Ishikawa (cell line): ENCODE data around the gene AHNAK2.
A peak's percentile ranks its signal among the peaks of the same experiment; 100 is the strongest.

ENCODE experiments used
- CEBPB ChIP-seq: IDR thresholded peaks from 2 replicates; pipeline ENCODE4 v1.6.1; 2012
- CREB1 ChIP-seq: IDR thresholded peaks from 2 replicates; pipeline ENCODE4 v1.6.1; 2012; ENCODE audit warnings: low read depth
- EGR1 ChIP-seq: IDR thresholded peaks from 2 replicates; pipeline ENCODE4 v1.6.1; 2012
- EP300 ChIP-seq: IDR thresholded peaks from 2 replicates; pipeline ENCODE4 v1.6.1; 2012; ENCODE audit warnings: borderline replicate concordance
- FOXM1 ChIP-seq: IDR thresholded peaks from 2 replicates; pipeline ENCODE4 v1.6.1; 2012; ENCODE audit warnings: low read depth, borderline replicate concordance
- MAX ChIP-seq: IDR thresholded peaks from 2 replicates; pipeline ENCODE4 v1.6.1; 2012
- NFIC ChIP-seq: IDR thresholded peaks from 2 replicates; pipeline ENCODE4 v1.6.1; 2012
- RAD21 ChIP-seq: IDR thresholded peaks from 2 replicates; pipeline ENCODE4 v1.6.1; 2012; ENCODE audit warnings: low read depth
- REST ChIP-seq: IDR thresholded peaks from 2 replicates; pipeline ENCODE4 v1.6.1; 2012; ENCODE audit warnings: low read depth, mild to moderate bottlenecking
- TAF1 ChIP-seq: IDR thresholded peaks from 2 replicates; pipeline ENCODE4 v1.6.1; 2012; ENCODE audit warnings: low read depth, mild to moderate bottlenecking
- TCF12 ChIP-seq: IDR thresholded peaks from 2 replicates; pipeline ENCODE4 v1.6.1; 2012; ENCODE audit warnings: low read depth
- TEAD4 ChIP-seq: IDR thresholded peaks from 2 replicates; pipeline ENCODE4 v1.6.1; 2012
- USF1 ChIP-seq: IDR thresholded peaks from 2 replicates; pipeline ENCODE4 v1.6.1; 2012
- YY1 ChIP-seq: IDR thresholded peaks from 2 replicates; pipeline ENCODE4 v1.6.1; 2012; ENCODE audit warnings: low read depth
- ZBTB7A ChIP-seq: IDR thresholded peaks from 2 replicates; pipeline ENCODE4 v1.6.1; 2012; ENCODE audit warnings: low read depth

AHNAK2 gene

GRCh38 chr14:105023144-105023543 lies 45.0 kb upstream of the AHNAK2 start:
- TF ChIP-seq USF1 = no peak
- no peak for TF ChIP-seq REST
- no peak for TF ChIP-seq TCF12
- no peak for TF ChIP-seq TAF1
- no peak for TF ChIP-seq FOXM1
- no peak for TF ChIP-seq ZBTB7A
- TF ChIP-seq EGR1 = no peak
- TF ChIP-seq YY1 = no peak
- no peak for TF ChIP-seq CREB1
- no peak for TF ChIP-seq NFIC
- no peak for TF ChIP-seq TEAD4
- no peak for TF ChIP-seq MAX
- TF ChIP-seq CEBPB = no peak
- TF ChIP-seq EP300 = no peak
- TF ChIP-seq RAD21 = no peak

GRCh38 chr14:105022276-105022670 lies 44.1 kb upstream of the AHNAK2 start:
- TF ChIP-seq CREB1 (no peak), TCF12 (no peak), NFIC (no peak), CEBPB (no peak), RAD21 (no peak)

GRCh38 chr14:105021656-105022275 lies 43.6 kb upstream of the AHNAK2 start:
- TF ChIP-seq YY1 (no peak), FOXM1 (no peak), CEBPB (no peak), TAF1 (no peak; the same call in 1 of the 2 replicates), RAD21 (peak; percentile 4; the same call in 1 of the 2 replicates), EGR1 (no peak)

GRCh38 chr14:105020815-105021655 lies 42.9 kb upstream of the AHNAK2 start, which contains the start of gene CDCA4:
TSS of gene CDCA4 (minus strand) at chr14:105021083. CDS start at chr14:105011929, 9,154 bp downstream.
- TF ChIP-seq EGR1 (peak; percentile 77), TCF12 (no peak; the same call in 1 of the 2 replicates), CREB1 (no peak), CEBPB (no peak), FOXM1 (peak; percentile 23; the same call in 1 of the 2 replicates), MAX (peak; percentile 85; the same call in 1 of the 2 replicates), USF1 (peak; percentile 95), TAF1 (peak; percentile 87), ZBTB7A (no peak), NFIC (peak; percentile 4; the same call in 1 of the 2 replicates), TEAD4 (no peak)

- TF ChIP-seq EGR1 (no peak), MAX (no peak), TAF1 (no peak), USF1 (no peak)
Observed at GRCh38 chr14:105019861-105020814, 42.0 kb upstream of the AHNAK2 start.

- TF ChIP-seq FOXM1 (no peak), REST (no peak), EGR1 (no peak), ZBTB7A (no peak), TAF1 (no peak), CEBPB (no peak), MAX (no peak), USF1 (no peak), EP300 (no peak), NFIC (no peak), TEAD4 (no peak), TCF12 (no peak), CREB1 (no peak), RAD21 (no peak), YY1 (no peak)
Observed at GRCh38 chr14:105018414-105018813, 40.2 kb upstream of the AHNAK2 start.
